A549 (cell line): ENCODE measurements around the gene OR1S1.

ENCODE experiments used
- CEBPB ChIP-seq, 2 experiments: fragments of >200 bp in 1 of 2; sonication (Bioruptor Twin) in 1 of 2; formaldehyde crosslinking in 1 of 2; IDR thresholded peaks; 2 replicates each; pipeline ENCODE4 v1.6.1; 2012 to 2016
- CHD4 ChIP-seq: fragments of 200-600 bp; sonication (generic); IDR thresholded peaks from 2 replicates; pipeline ENCODE4 v1.6.1; 2016; ENCODE audit warnings: antibody characterized with exemption, mild to moderate bottlenecking, borderline replicate concordance
- CTCF ChIP-seq: fragments of >200 bp; sonication (Bioruptor Twin); formaldehyde crosslinking; IDR thresholded peaks from 3 replicates; pipeline ENCODE4 v1.5.1; 2016
- EP300 ChIP-seq, 2 experiments: fragments of >200 bp; sonication (Bioruptor Twin); formaldehyde crosslinking; IDR thresholded peaks; 2 replicates in 1 of 2; 3 replicates in 1 of 2; pipeline ENCODE4 v1.6.1; 2016 to 2017
- JUN ChIP-seq, 2 experiments: fragments of >200 bp; sonication (Bioruptor Twin); formaldehyde crosslinking; IDR thresholded peaks; 2 replicates in 1 of 2; 3 replicates in 1 of 2; pipeline ENCODE4 v1.6.1; 2016 to 2017
- MAX ChIP-seq: IDR thresholded peaks from 2 replicates; pipeline ENCODE4 v1.6.1; 2012
- MAZ ChIP-seq: fragments of 150-350 bp; IDR thresholded peaks from 2 replicates; pipeline ENCODE4 v1.6.1; 2014; ENCODE audit warnings: antibody characterized with exemption, low read depth, low read length, borderline replicate concordance
- POLR2A ChIP-seq: IDR thresholded peaks from 2 replicates; pipeline ENCODE4 v1.6.1; 2012; ENCODE audit warnings: mild to moderate bottlenecking, low read length
- RAD21 ChIP-seq, 2 experiments: fragments of >200 bp in 1 of 2; sonication (Bioruptor Twin) in 1 of 2; formaldehyde crosslinking in 1 of 2; IDR thresholded peaks in 1 of 2; conservative IDR thresholded peaks in 1 of 2; 2 replicates in 1 of 2; 3 replicates in 1 of 2; pipeline ENCODE4 v1.6.1; 2012 to 2018; ENCODE audit warnings: inconsistent platforms in 1 of 2
- REST ChIP-seq: fragments of 200-600 bp; sonication (generic); IDR thresholded peaks from 2 replicates; pipeline ENCODE4 v1.6.1; 2016; ENCODE audit warnings: antibody characterized with exemption, mild to moderate bottlenecking, moderate library complexity
- ZFP36 ChIP-seq: fragments of 450-650 bp; IDR thresholded peaks from 2 replicates; pipeline ENCODE4 v1.6.1; 2014; ENCODE audit warnings: borderline replicate concordance; ENCODE audit not compliant: partially characterized antibody

DNA sequence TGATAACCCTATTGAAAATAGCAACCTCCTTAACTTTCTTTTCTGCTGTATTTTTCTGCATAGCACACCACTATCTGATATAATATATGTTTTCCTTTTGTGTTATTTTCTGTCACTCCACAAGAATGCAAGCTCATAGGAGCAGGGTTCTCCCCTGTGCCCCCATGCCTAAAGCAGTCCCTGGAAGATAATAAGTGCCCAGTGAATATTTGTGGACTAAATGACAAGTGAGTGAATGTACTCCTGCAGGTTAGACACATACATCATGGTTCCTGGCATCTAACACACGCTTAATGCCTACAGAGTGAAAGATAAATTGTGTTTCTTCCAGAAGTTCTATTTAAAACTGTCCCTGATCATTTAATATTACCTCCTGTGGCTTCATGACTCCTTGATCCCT, 47.5 kb upstream of the OR1S1 start:
- TF ChIP-seq POLR2A (no peak), CHD4 (no peak), EP300 (IDR thresholded peaks at IDR 0.05) (no peak), MAZ (no peak), CTCF (no peak), ZFP36 (no peak), MAX (no peak), RAD21 (conservative IDR thresholded peaks at IDR 0.05 in 1 of 2, IDR thresholded peaks at IDR 0.05 in 1 of 2) (no peak), REST (no peak), JUN (IDR thresholded peaks at IDR 0.05) (no peak), CEBPB (IDR thresholded peaks at IDR 0.05) (no peak)
